HEK293 (cell line): Measurements from ENCODE around the gene FGD5.

ENCODE experiments used
- CTCF ChIA-PET: fragments of 350-600 bp; formaldehyde crosslinking; extraction: SDS; loops from one replicate; lab custom pipeline; 2021; ENCODE audit warnings: antibody characterized with exemption; lab: Yijun Ruan, JAX
- POLR2A ChIA-PET: fragments of 300-600 bp; formaldehyde crosslinking; extraction: SDS; loops from one replicate; lab custom pipeline; 2020; ENCODE audit warnings: antibody characterized with exemption, inconsistent platforms; lab: Yijun Ruan, JAX
- H3K27ac ChIP-seq: fragments of 200-500 bp; sonication (Bioruptor generic); 2 replicates; pipeline ENCODE4 v1.5.1; 2014; ENCODE audit warnings: low read depth, low read length, control low read depth, inconsistent platforms; ENCODE audit errors: extremely low read depth
- H3K36me3 ChIP-seq, 2 experiments: fragments of 200-500 bp in 1 of 2; sonication (Bioruptor generic) in 1 of 2; 1 replicate in 1 of 2; 2 replicates in 1 of 2; pipeline ENCODE4 v1.5.1; 2014 to 2017; ENCODE audit warnings: inconsistent platforms in 2 of 2, low read length in 2 of 2; ENCODE audit not compliant: control insufficient read depth in 2 of 2, insufficient read depth in 1 of 2
- H3K4me1 ChIP-seq: fragments of 200-500 bp; sonication (Bioruptor generic); 2 replicates; pipeline ENCODE4 v1.5.1; 2014; ENCODE audit warnings: mild to moderate bottlenecking, low read length, inconsistent platforms; ENCODE audit not compliant: control insufficient read depth, insufficient read depth
- H3K4me3 ChIP-seq: 2 replicates; pipeline ENCODE4 v1.5.1; 2011; ENCODE audit warnings: low read depth, mild to moderate bottlenecking, control low read depth, low read length, moderate library complexity
- H3K9me3 ChIP-seq: fragments of 200-500 bp; sonication (Bioruptor generic); 2 replicates; pipeline ENCODE4 v1.5.1; 2014; ENCODE audit warnings: low read depth, low read length, inconsistent platforms; ENCODE audit not compliant: control insufficient read depth, insufficient read depth
- KLF10 ChIP-seq: fragments of 450-650 bp; IDR thresholded peaks from 2 replicates; pipeline ENCODE4 v1.5.1; 2018; ENCODE audit warnings: missing biosample characterization, mild to moderate bottlenecking, missing genetic modification characterization
- PBX3 ChIP-seq: sonication (generic); formaldehyde crosslinking; IDR thresholded peaks from 2 replicates; pipeline ENCODE4 v1.8.1; 2022; ENCODE audit warnings: mild to moderate bottlenecking, moderate library complexity, missing genetic modification reagents
- PRDM1 ChIP-seq: fragments of 450-650 bp; formaldehyde crosslinking; IDR thresholded peaks from 2 replicates; pipeline ENCODE4; 2016; ENCODE audit warnings: missing biosample characterization, missing genetic modification characterization
- ZBTB26 ChIP-seq: fragments of 450-650 bp; formaldehyde crosslinking; optimal IDR thresholded peaks from 2 replicates; pipeline ENCODE3; 2016; ENCODE audit warnings: missing biosample characterization, mild to moderate bottlenecking, missing genetic modification characterization
- ZFP37 ChIP-seq: fragments of 450-650 bp; formaldehyde crosslinking; IDR thresholded peaks from 2 replicates; pipeline ENCODE4 v1.5.1; 2016; ENCODE audit warnings: missing biosample characterization, missing genetic modification characterization
- ZFP69B ChIP-seq: fragments of 450-650 bp; formaldehyde crosslinking; IDR thresholded peaks from 2 replicates; pipeline ENCODE4 v1.5.1; 2016; ENCODE audit warnings: missing biosample characterization, missing genetic modification characterization
- ZNF138 ChIP-seq: fragments of 450-650 bp; formaldehyde crosslinking; IDR thresholded peaks from 2 replicates; pipeline ENCODE4 v1.5.1; 2016; ENCODE audit warnings: missing biosample characterization, missing genetic modification characterization, borderline replicate concordance
- ZNF266 ChIP-seq: fragments of 450-650 bp; formaldehyde crosslinking; IDR thresholded peaks from 2 replicates; pipeline ENCODE4 v1.5.1; 2016; ENCODE audit warnings: missing biosample characterization, missing genetic modification characterization, low read depth
- ZNF398 ChIP-seq: fragments of 450-650 bp; formaldehyde crosslinking; IDR thresholded peaks from 2 replicates; pipeline ENCODE4 v1.5.1; 2017; ENCODE audit warnings: missing biosample characterization, missing genetic modification characterization
- ZNF404 ChIP-seq: fragments of 450-650 bp; formaldehyde crosslinking; IDR thresholded peaks from 2 replicates; pipeline ENCODE4 v1.5.1; 2017; ENCODE audit warnings: missing biosample characterization, missing genetic modification characterization
- ZNF621 ChIP-seq: fragments of 450-650 bp; formaldehyde crosslinking; IDR thresholded peaks from 2 replicates; pipeline ENCODE4 v1.5.1; 2017; ENCODE audit warnings: missing biosample characterization, missing genetic modification characterization
- ZNF791 ChIP-seq: fragments of 450-650 bp; formaldehyde crosslinking; IDR thresholded peaks from 2 replicates; pipeline ENCODE4 v1.5.1; 2016; ENCODE audit warnings: missing biosample characterization, missing genetic modification characterization
- TF ChIP-seq, protein P1 (sequence below): fragments of 450-650 bp; formaldehyde crosslinking; IDR thresholded peaks from 2 replicates; pipeline ENCODE4 v1.5.1; 2016; ENCODE audit warnings: missing biosample characterization, missing genetic modification characterization

Gene FGD5

GRCh38 chr3:14769544-14770325 is 49.0 kb upstream of the FGD5 start (continued):
- no peak for TF ChIP-seq ZNF398 (tag by site-specific recombination)
- TF ChIP-seq ZBTB26 (tag by site-specific recombination) = no peak
- no peak for TF ChIP-seq KLF10 (tag by site-specific recombination)
- TF ChIP-seq ZNF266 = no peak
- no peak for TF ChIP-seq ZNF621 (tag by site-specific recombination)

- POLR2A ChIA-PET = no interaction called here
- no peaks in the 10 kb centered on the region for H3K4me1 ChIP-seq
- no peak overlapping the region for H3K27ac ChIP-seq
- TF ChIP-seq PBX3 = no peak
- no peak for TF ChIP-seq ZNF138 (tag by site-specific recombination)
- TF ChIP-seq, protein P1, sequence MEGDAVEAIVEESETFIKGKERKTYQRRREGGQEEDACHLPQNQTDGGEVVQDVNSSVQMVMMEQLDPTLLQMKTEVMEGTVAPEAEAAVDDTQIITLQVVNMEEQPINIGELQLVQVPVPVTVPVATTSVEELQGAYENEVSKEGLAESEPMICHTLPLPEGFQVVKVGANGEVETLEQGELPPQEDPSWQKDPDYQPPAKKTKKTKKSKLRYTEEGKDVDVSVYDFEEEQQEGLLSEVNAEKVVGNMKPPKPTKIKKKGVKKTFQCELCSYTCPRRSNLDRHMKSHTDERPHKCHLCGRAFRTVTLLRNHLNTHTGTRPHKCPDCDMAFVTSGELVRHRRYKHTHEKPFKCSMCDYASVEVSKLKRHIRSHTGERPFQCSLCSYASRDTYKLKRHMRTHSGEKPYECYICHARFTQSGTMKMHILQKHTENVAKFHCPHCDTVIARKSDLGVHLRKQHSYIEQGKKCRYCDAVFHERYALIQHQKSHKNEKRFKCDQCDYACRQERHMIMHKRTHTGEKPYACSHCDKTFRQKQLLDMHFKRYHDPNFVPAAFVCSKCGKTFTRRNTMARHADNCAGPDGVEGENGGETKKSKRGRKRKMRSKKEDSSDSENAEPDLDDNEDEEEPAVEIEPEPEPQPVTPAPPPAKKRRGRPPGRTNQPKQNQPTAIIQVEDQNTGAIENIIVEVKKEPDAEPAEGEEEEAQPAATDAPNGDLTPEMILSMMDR (tag by site-specific recombination) = no peak
- TF ChIP-seq ZFP37 (tag by site-specific recombination) = no peak
- TF ChIP-seq ZNF404 (tag by site-specific recombination) = no peak
- TF ChIP-seq PRDM1 (tag by site-specific recombination) = no peak
- CTCF ChIA-PET = no interaction called here
- no peak overlapping the region for H3K4me3 ChIP-seq
- H3K36me3 ChIP-seq = no peaks in the 10 kb centered on the region
- no peaks in the 10 kb centered on the region for H3K9me3 ChIP-seq
Measured at GRCh38 chr3:14770591-14770990, 48.2 kb upstream of the FGD5 start.

DNA sequence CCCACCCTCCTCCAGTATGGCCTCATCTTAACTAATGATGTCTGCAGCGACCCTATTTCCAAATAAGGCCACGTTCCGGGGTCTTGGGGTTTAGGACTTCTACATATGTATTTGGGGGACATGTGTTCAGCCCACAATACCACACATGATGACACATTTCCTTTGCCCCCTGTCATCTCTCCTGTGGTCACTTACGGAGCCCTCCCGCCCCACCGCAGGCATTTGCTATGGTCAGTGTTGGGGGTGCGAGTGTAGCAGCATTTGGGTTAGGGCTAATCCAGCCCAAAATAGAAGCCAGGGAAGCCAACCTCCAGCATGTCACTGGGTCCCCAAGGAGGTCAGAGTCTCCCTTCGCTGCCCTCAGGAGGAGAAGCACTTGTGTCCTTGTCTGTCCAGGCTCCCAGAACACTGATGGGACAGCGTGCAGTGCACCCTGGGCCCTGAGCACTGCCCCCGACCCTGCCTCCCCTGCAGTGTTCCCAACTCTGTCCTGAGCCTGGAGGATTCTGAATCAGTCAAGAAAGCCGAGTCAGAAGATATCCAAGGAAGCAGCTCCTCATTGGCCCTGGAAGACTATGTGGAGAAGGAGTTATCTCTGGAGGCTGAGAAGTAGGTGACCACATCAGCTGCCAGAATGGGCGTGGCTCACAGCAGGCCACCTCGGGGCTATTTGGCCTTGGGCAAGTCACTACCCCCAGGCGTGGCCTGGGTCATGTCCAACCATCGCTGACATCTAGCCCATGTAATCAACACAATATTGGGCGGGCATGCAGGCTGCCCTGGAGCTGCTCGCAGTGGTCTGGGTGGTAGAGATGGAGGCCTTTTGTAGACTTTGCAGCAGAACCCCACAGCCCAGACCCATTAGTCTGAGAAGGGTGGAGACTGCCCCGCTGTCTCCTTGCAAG is 46.9 kb upstream of the FGD5 start:
- Histone ChIP-seq H3K27ac (no peak overlapping the region), H3K4me1 (no peaks in the 10 kb centered on the region)
- TF ChIP-seq ZFP69B (tag by site-specific recombination) (no peak), ZNF791 (tag by site-specific recombination) (no peak)
- TF ChIP-seq, all 188 proteins: peak for 0
- Histone ChIP-seq H3K9me3 (no peaks in the 10 kb centered on the region), H3K4me3 (no peak overlapping the region), H3K36me3 (no peaks in the 10 kb centered on the region)
- POLR2A ChIA-PET = no interaction called here
- CTCF ChIA-PET = interaction anchor here (1.4 kb wide), 1 partner anchor 9 kb away, joined by 8 read pairs; no protein-coding TSS in a partner anchor
